ENCODE results near the gene TTF1.

The TTF1 gene

GRCh38 chr9:132443951-132444607, 37.4 kb upstream of the TTF1 start:
- TF ChIP-seq CTCF (IDR thresholded peaks at IDR 0.05; ENCODE audit: low read depth, low read length) = no peak
- TF ChIP-seq MYC (IDR thresholded peaks at IDR 0.05; ENCODE audit: low read depth, low read length) = no peak
- TF ChIP-seq POLR2A (IDR thresholded peaks at IDR 0.05; ENCODE audit: extremely low read depth, insufficient read length) = no peak
- TF ChIP-seq MAX (IDR thresholded peaks at IDR 0.05; ENCODE audit: low read depth, low read length) = no peak
- DNase-seq (ENCODE audit: low read depth) = no peak
- H3K4me3 ChIP-seq (ENCODE audit: low read depth, low read length) = no peak overlapping the region

GRCh38 chr9:132441404-132441803, 34.8 kb upstream of the TTF1 start:
- no peak for DNase-seq (ENCODE audit: low read depth)
- H3K4me3 ChIP-seq (ENCODE audit: low read depth, low read length) = no peak overlapping the region
- TF ChIP-seq CTCF (IDR thresholded peaks at IDR 0.05; ENCODE audit: low read depth, low read length) = no peak
- no peak for TF ChIP-seq MAX (IDR thresholded peaks at IDR 0.05; ENCODE audit: low read depth, low read length)
- no peak for TF ChIP-seq POLR2A (IDR thresholded peaks at IDR 0.05; ENCODE audit: extremely low read depth, insufficient read length)
- TF ChIP-seq MYC (IDR thresholded peaks at IDR 0.05; ENCODE audit: low read depth, low read length) = no peak

GRCh38 chr9:132440735-132441134, 34.1 kb upstream of the TTF1 start:
- DNase-seq (ENCODE audit: low read depth) = no peak
- TF ChIP-seq POLR2A (IDR thresholded peaks at IDR 0.05; ENCODE audit: extremely low read depth, insufficient read length) (no peak), MYC (IDR thresholded peaks at IDR 0.05; ENCODE audit: low read depth, low read length) (no peak), MAX (IDR thresholded peaks at IDR 0.05; ENCODE audit: low read depth, low read length) (no peak), CTCF (IDR thresholded peaks at IDR 0.05; ENCODE audit: low read depth, low read length) (no peak)
- no peak overlapping the region for H3K4me3 ChIP-seq (ENCODE audit: low read depth, low read length)

GRCh38 chr9:132439153-132439552, 32.5 kb upstream of the TTF1 start:
- no peak for DNase-seq (ENCODE audit: low read depth)
- TF ChIP-seq MYC (IDR thresholded peaks at IDR 0.05; ENCODE audit: low read depth, low read length) (no peak), CTCF (IDR thresholded peaks at IDR 0.05; ENCODE audit: low read depth, low read length) (no peak), POLR2A (IDR thresholded peaks at IDR 0.05; ENCODE audit: extremely low read depth, insufficient read length) (no peak)
- no peak overlapping the region for H3K4me3 ChIP-seq (ENCODE audit: low read depth, low read length)

- no peak for DNase-seq (ENCODE audit: low read depth)
- TF ChIP-seq MAX (IDR thresholded peaks at IDR 0.05; ENCODE audit: low read depth, low read length) = no peak
- no peak for TF ChIP-seq POLR2A (IDR thresholded peaks at IDR 0.05; ENCODE audit: extremely low read depth, insufficient read length)
- TF ChIP-seq CTCF (IDR thresholded peaks at IDR 0.05; ENCODE audit: low read depth, low read length) = no peak
- no peak for TF ChIP-seq MYC (IDR thresholded peaks at IDR 0.05; ENCODE audit: low read depth, low read length)
- H3K4me3 ChIP-seq (ENCODE audit: low read depth, low read length) = no peak overlapping the region
These were observed 28.2 kb upstream of the TTF1 start for GRCh38 chr9:132434881-132435280.

GRCh38 chr9:132430998-132431397, 24.4 kb upstream of the TTF1 start:
- no peak for DNase-seq (ENCODE audit: low read depth)
- TF ChIP-seq MYC (IDR thresholded peaks at IDR 0.05; ENCODE audit: low read depth, low read length) (no peak), POLR2A (IDR thresholded peaks at IDR 0.05; ENCODE audit: extremely low read depth, insufficient read length) (no peak), MAX (IDR thresholded peaks at IDR 0.05; ENCODE audit: low read depth, low read length) (no peak), CTCF (IDR thresholded peaks at IDR 0.05; ENCODE audit: low read depth, low read length) (no peak)
- H3K4me3 ChIP-seq (ENCODE audit: low read depth, low read length) = no peak overlapping the region
